GM21390 (cell line): ENCODE results near the gene RNF135.
"Not testable (repeated sequence)": the region's sequence is repeated elsewhere in the genome, so short reads cannot be mapped to it uniquely, and the experiment has no call there.

Experiments used
- ATAC-seq: cut with Tn5 transposase; IDR thresholded peaks from one replicate; pipeline ENCODE4 v1.9.1; 2021; ENCODE audit not compliant: unreplicated experiment

The RNF135 gene, protein sequence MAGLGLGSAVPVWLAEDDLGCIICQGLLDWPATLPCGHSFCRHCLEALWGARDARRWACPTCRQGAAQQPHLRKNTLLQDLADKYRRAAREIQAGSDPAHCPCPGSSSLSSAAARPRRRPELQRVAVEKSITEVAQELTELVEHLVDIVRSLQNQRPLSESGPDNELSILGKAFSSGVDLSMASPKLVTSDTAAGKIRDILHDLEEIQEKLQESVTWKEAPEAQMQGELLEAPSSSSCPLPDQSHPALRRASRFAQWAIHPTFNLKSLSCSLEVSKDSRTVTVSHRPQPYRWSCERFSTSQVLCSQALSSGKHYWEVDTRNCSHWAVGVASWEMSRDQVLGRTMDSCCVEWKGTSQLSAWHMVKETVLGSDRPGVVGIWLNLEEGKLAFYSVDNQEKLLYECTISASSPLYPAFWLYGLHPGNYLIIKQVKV

DNA sequence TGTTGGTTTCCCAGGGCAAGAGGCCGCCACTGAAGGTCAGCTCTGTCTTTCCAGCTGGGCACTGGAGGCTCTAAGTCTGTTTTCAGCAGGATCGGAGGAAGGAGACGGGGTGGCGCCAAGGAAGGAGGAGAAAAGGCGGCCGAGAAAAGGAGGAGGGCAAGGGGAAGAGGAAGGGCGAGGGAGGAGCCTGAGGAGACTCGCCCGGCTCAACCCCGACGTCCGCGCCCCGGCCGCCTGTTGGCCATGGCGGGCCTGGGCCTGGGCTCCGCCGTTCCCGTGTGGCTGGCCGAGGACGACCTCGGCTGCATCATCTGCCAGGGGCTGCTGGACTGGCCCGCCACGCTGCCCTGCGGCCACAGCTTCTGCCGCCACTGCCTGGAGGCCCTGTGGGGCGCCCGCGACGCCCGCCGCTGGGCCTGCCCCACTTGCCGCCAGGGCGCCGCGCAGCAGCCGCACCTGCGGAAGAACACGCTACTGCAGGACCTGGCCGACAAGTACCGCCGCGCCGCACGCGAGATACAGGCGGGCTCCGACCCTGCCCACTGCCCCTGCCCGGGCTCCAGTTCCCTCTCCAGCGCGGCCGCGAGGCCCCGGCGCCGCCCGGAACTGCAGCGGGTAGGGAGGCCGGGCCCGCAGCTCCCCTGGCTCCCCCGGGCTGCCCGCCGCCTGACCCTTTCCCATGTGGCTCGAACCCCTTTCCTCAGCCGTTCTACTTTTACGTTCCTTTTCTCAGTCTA lies at the start of gene RNF135:
Gene RNF135, plus strand, starts transcription at position 209 of the 737 bp plus-strand sequence. Its CDS starts 35 bp downstream, at position 244.
- ATAC-seq: peak; percentile 66

DNA sequence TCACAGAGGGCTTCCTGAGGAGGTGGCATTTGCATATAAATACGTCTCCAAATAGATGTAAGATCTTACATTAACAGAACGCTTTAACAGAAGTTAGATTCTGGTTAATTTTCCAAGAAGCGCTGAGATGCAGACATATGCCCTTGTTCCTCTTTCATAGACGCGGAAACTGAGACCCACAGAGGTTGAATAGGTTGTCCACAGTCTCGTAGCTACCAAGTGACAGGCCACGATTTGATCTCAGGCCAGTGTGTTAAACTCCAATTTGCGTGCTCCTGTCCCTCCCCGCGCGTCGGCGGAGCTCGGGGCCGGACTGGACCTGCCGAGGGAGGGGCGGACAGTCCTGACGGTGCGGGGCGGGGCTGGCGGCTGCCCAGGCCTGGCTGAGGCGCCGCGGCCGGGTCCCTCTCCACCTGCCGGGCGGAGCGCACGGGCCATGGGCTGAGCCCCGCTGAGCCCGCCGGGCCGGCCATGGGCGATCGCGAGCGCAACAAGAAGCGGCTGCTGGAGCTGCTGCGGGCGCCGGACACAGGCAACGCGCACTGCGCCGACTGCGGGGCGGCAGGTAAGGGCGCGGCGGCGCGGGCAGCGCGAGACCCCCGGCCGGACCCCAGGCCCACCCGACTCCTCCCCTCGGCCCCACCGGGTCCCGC lies 49.2 kb upstream of the RNF135 start, which contains the start of gene ADAP2:
Gene ADAP2, plus strand, starts transcription at position 402 of the 653 bp plus-strand sequence. Its CDS starts 70 bp downstream, at position 472.
- no peak for ATAC-seq

DNA sequence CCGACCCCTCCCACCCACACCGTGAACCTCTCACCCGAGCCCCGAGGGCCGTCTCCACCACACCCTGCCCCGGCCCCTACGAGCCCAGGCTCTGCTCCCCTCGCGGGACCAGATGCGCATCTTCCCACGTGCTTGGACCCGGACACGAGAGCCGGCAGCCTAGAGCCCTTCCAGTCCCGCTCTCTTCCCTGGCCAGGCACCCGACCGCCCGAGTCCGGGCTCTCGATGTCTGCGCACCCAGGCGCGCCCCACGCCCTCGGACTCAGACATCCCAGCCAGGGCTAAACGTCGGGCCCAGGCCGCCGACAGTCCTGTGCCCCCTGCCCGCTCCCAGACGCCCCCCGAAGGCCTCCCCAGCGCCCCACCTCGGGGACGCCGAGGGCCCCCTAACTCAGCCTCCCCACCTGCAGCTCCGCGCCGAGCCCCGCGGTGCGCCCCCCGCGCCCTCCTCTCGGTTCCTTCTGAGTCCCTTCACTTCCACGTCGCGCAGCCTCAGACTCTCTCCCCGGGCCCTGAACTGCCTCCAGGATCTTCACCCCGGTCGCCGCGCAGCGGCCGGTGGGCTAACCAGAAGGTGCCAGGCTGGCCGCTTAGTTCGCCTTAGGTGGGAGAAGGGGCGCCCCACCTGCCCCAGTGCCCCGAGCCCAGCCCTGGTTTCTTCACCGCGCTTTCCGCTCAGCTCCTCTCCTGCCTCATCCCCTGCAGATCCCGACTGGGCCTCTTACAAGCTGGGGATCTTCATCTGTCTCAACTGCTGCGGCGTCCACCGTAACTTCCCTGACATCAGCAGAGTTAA lies 48.4 kb upstream of the RNF135 start:
- no peak for ATAC-seq

DNA sequence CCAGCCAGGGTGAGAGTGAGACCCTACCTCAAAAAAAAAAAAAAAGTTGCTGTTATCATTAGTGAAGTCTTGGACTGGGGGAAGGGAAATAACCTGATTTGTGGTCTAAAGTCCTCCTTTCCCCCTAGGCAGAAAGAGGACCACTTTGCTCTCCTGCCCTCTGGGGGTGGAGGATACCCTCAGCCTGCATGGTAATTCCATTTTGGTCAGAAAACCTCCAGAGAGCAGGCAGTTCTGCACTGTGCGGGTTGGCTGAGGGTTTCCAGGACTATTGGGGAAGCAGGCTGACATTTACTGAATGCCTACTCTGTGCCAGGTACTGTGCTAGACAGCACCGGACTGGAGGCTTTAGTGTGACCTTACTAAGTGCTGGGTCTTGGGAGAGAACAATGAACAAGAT lies 46.5 kb upstream of the RNF135 start:
- no peak for ATAC-seq

DNA sequence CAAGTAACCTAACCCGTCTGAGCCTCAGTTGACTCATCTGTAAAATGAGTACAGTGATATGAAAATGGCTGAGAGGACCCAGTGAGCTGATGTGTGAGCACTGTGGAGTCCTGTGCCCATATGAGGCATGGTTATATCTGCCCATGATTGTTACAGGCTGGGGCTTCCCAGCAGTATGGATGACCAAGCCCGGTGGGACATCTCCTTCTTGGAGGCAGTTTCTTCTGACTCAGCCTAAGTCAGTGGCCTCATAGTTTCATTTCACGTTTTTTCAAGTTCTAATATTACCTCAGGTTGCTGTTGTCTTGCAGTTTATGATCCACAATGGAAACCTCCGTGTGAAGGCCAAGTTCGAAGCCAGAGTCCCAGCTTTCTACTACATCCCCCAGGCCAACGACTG lies 44.3 kb upstream of the RNF135 start:
- no peak for ATAC-seq

DNA sequence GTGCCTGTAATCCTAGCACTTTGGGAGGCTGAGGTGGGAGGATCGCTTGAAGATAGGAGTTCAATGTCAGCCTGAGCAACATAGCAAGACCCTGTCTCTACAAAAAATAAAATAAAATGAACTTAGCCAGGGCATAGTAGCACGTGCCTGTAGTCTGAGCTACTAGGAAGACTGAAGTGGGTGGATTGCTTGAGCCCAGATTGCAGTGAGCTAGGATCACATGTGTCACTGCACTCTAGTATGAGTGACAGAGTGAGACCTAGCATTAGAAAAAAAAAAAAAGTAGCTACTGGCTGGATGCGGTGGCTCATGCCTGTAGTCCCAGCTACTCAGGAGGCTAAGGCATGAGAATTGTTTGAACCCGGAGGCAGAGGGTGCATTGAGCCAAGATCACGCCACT lies 43.1 kb upstream of the RNF135 start:
- ATAC-seq: no peak

DNA sequence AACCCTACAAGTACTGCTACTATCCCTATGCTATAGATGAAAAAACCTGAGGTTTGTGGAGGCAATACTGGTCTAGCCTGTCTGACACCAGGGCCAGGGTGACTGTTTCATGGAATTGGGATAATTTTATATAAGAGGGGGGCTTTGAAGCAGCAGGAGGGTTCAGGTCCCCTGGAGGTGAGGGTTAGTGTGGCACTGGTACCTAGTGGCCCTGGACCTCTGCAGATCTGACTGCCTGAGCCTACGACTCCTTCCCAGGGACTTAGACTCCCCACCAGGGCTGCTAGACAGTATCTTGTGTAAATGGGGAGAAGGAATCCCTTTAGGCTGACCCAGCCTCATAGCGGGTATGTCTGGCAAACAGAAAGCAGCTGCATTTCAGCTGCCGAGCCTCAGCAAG lies 42.3 kb upstream of the RNF135 start:
- no peak for ATAC-seq

DNA sequence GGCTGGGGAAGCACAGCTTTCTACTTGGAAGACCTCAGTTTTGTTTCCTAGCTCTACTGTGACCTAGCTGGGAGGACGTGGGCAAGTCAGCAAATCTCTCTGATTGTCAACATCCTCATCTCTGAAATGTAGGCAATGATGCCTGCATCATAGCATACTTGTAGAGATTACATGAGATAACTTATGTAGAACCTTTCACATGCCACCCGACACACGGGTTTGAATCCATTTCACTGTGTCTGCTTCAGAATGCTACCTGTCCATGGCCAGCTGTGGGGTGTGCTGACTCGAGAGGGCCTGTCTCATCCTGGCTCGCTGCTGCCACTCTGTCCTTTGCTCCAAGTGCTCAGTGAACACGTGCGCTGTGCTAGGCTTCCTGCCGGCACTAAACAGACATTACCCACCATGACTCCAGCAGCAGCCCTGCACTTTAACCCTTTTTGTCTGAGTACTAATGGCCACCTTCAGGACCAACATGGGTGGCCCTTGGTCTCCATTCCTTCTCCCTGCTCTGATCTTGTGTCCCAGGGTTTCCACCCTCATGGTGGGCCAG lies 41.7 kb upstream of the RNF135 start:
- ATAC-seq: no peak

DNA sequence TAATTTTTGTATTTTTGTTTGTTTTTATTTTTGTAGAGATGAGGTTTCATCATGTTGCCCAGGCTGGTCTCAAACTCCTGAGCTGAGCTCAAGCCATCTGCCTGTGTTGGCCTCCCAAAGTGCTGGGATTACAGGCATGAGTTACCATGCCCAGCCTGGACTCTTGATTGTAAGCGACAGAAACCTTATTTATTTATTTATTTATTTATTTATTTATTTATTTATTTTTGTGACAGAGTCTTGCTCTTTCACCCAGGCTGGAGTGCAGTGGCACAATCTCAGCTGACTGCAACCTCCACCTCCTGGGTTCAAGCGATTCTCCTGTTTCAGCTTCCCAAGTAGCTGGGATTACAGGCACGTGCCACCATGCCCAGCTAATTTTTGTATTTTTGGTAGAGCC lies 41.0 kb upstream of the RNF135 start:
- ATAC-seq: not testable (repeated sequence)

DNA sequence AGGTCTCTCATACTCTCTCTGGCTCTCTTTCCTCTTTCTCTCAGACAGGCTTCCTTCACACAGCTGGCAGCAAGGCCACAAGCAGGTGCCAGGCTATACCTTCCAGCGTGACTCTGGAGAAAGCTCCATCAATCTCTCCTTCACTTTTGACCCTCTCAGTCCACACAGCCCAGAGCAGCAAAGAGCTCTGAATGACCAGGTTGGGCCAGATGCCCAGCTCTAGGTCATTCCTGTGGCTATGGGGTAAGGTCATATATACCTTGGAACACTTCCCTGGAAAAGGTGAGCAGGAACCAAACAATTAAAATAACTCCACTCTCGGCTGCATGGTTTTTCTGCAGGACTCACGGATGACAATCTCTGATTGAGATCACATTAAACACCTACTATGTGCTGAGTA lies 40.3 kb upstream of the RNF135 start:
- ATAC-seq: no peak

DNA sequence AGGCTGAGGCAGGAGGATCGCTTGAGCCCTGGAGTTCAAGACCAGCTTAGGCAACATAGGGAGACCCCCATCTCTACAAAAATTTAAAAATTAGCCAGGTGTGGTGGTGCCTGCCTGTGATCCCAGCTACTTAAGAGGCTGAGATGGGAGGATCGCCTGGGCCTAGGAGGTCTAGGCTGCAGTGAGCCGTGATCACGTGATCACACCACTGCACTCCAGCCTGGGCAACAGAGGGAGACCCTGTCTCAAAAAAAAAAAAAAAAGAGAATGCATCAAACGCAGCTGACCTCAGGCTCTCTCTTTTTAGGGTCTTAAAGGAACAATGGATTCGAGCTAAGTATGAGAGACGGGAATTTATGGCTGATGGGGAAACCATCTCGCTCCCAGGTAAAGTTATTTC lies 39.3 kb upstream of the RNF135 start:
- ATAC-seq: not testable (repeated sequence)

DNA sequence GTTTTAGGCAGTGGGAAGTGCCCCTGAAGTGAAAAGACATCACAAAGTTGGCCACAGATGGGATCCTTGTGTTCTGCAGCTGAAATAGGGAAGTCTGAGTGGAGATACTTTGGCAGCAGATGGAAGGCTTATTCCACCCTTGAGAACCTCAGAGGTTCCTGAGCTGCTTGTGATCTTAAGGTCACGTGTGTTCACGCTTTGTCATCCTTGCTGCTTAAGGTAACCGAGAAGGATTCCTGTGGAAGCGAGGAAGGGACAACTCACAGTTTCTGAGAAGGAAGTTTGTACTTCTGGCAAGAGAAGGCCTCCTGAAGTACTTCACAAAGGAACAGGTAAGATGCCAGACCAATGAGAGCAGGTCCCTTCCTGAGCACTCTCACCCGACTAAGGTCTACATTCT lies 36.9 kb upstream of the RNF135 start:
- ATAC-seq: no peak

DNA sequence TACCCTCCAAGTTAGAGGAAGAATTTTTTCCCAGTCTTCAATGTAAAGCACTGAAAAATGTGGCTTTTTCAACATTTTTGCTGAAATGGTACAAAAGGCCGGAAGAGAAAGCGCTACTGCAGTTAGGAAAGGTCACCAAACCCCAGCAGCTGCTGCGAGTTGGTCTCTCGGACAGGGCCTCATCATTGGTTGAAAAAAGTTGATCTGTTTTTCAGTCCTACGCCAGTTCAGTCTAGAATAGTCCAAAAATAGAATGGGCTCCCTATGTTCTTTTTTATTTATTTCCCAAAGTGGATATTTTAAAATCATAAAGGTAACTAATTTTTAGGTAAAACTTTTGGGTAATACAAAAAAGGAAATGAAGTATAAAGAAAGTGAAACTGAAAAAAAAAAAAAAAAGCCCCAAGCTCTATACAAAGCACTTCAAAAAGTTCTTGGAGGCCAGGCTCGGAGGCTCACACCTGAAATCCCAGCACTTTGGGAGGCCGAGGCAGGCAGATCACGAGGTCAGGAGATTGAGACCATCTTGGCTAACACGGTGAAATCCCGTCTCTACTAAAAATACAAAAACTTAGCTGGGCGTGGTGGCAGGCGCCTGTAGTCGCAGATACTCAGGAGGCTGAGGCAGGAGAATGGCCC lies 31.7 kb upstream of the RNF135 start:
- ATAC-seq: no peak

DNA sequence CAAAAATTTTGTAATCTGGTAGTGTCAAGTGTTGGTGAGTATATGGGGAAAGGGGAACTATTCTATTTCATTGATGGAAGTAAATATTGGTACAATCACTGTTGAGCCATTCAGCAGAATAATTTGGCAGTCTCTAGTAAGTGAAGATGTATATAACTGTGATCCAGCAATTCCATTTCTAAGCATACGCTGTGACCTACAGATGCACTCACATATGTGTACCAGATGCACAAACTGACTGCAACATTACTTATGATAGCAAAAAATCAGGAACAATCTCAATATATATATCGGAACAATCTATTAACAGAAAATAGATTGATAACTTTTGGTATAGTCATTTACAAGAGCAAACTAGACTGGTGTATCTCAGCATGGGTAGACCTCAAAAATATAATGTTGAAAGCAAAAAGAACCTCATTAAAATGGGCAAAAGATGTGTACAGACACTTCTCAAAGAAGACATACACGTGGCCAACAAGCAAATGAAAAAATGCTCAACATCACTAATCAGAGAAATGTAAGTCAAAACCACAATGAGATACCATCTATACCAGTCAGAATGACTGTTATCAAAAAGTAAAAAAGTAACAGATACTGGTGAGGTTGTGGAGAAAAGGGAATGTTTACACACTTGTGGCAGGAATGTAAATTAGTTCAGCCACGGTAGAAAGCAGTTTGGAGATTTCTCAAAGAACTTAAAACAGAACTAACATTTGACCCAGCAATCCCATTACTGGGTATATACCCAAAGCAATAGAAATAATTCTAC lies 28.3 kb upstream of the RNF135 start:
- ATAC-seq: no peak

DNA sequence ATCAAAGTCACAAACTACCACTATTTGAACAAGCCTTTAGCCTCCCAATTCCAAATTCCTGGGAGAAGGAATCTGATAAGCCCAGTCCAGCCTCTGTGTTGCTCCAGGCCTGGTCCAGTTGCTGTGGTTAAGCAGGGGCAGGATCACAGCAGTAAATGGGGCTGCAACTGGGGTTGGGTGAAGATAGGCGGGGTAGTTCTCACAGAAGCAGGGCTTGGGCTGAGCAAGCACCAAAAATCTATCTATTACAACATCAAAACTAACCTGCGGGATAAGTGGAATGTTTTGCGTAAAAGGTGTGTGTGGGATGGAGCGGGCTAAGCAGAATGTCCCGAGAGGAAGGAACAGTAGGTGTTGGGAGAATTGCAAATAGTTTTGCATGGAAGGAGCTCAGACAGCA lies 23.0 kb upstream of the RNF135 start:
- ATAC-seq: no peak

DNA sequence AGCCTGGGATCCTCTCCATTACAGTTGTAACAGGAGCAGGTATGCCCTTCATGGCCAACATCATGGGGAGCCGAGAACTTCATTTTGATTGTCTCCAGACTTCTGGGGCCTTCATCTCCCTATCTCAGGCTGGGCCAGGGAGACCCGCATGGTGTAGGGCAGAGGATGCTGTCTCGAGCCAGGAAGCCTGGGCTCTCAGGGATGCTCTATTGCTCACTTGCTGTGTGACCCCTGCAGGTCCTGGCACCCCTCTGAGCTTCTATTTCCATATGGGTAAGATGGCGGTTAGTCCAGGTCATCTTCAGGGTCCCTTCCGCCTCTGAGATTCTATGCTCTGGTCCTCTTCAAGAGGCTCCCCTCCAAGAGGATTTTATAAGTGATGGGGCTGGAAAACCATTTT lies 20.6 kb upstream of the RNF135 start:
- ATAC-seq: no peak

DNA sequence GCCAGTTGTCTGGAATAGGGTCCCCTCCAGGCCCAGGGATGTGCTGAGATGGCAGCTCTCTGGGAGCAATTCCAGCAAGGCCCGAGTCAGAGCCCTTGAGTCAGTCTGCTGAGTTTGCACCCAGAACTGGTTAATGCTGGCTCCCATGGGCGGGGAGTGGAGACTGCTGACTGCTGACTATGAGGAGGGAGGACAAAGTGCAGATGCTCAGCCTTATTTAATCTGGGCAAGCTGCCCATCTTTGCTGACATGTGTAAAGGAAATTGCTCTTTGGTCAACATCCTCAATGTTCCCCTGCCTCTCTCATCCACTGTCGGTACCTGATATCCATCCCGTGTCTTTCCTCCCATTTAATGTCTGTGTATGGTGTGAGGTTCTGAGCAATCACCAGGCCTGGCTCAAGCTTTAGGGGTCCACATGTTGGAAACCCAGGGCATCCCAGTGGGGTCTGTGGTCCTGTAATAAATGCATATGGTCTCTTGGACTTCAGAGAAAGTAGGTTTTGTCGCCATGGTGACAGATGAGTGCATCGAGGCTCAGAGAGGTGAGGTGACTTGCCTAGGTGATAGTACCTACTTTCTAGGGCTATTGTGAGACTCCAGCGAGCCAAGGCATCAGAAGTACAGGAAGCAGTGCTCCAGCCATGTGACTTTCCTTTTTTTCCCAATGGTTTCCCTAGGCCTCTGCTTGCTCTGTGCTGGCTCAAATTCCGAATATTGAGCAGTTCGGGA lies 20.0 kb upstream of the RNF135 start:
- no peak for ATAC-seq

DNA sequence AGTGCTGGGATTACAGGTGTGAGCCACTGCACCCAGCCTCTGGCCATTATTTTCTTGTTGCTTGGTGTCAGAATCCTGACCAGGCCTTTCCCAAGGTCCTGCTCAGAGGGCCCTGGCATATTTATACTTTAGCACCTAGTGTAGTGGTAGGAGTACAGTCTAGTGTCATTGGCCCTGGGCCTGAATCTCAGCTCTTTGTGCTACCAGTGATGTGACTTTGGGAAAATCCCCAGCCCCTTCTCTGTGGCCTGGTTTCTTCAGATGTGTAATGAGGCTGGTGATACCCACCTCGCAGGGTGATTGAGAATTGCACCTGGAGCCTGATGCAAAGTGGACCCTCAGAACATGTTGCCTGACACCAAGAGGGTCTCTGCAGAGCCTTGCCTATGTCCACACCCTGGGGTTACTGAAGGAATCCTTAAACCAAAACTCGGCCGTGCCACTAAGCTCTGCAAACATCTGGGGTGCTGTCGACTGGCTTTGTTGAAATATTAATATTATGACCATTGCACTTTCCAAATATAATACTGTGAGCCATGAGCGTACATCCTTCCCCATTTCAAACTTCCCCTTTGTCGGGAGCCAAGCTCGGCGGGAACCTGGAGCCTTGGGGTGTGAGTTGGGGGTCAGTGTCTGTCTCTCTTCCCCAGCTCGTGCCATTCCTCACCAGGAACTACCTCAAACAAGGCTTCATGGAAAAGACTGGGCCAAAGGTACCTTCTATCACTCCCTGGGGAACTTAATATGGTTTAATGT lies 18.0 kb upstream of the RNF135 start:
- ATAC-seq: no peak
